Gastrocnemius medialis (tissue), 4 donors: ENCODE measurements around the gene VSTM5.

Source experiments
- POLR2A ChIP-seq, 2 donors: fragments of 450-650 bp; IDR thresholded peaks; one replicate each; pipeline ENCODE4 v1.6.1; 2017; ENCODE audit warnings: antibody characterized with exemption in 2 of 2, mild to moderate bottlenecking in 2 of 2, moderate library complexity in 2 of 2
- TF ChIP-seq, protein P1 (sequence below), 5 experiments: fragments of 450-650 bp in 3 of 5; fragments of 200-600 bp in 2 of 5; sonication (generic) in 2 of 5; IDR thresholded peaks in 4 of 5; conservative IDR thresholded peaks in 1 of 5; 1 replicate in 4 of 5; 2 replicates in 1 of 5; pipeline ENCODE4 v1.5.1; 2016 to 2019; ENCODE audit warnings: antibody characterized with exemption in 5 of 5, mild to moderate bottlenecking in 3 of 5, moderate library complexity in 3 of 5

DNA sequence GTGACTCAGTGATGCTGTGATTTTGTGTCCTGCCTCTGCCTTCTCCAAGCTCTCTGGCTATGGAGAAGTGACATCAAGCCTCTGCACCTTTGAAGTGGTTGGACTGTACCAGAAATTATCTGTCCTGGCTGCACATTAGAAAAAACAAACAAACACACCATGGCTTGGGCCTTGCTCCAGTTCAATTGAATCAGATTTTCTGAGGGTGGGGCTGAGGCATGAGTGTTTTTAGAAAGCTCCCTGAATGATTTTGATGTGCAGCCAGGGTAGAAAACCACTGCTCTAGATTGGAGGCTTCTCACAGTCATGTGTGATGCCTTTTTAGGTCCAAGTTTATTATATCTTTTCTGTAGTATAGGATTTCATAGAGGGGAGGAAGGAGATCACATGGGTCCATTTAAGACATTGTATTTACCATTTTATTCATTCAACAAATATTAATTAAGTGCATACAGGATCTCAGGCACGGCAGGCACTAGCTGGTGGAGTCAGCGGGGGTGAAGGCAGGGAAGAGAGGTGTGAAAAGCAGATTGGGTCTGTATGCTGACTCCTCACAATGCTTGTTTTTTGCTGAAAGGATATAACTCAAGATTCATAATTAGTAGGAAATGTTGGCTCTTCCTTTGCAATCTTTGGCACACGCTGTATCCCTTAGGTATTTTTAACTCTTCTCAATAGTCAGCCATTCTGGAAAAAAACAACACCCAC, 7.1 kb upstream of the VSTM5 start:
- TF ChIP-seq, protein P1, sequence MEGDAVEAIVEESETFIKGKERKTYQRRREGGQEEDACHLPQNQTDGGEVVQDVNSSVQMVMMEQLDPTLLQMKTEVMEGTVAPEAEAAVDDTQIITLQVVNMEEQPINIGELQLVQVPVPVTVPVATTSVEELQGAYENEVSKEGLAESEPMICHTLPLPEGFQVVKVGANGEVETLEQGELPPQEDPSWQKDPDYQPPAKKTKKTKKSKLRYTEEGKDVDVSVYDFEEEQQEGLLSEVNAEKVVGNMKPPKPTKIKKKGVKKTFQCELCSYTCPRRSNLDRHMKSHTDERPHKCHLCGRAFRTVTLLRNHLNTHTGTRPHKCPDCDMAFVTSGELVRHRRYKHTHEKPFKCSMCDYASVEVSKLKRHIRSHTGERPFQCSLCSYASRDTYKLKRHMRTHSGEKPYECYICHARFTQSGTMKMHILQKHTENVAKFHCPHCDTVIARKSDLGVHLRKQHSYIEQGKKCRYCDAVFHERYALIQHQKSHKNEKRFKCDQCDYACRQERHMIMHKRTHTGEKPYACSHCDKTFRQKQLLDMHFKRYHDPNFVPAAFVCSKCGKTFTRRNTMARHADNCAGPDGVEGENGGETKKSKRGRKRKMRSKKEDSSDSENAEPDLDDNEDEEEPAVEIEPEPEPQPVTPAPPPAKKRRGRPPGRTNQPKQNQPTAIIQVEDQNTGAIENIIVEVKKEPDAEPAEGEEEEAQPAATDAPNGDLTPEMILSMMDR (IDR thresholded peaks at IDR 0.05 in 4 of 5, conservative IDR thresholded peaks at IDR 0.05 in 1 of 5) = no peak
- no peak for TF ChIP-seq POLR2A (IDR thresholded peaks at IDR 0.05)
